ENCODE measurements around the gene RAB14. TPM values are rescaled to one million over a fixed set of nuclear protein-coding genes. Genes with fewer than 3 reads are reported as not detected.

Gene RAB14
- total RNA-seq = 78.6 TPM
- polyA plus RNA-seq (ENCODE audit: insufficient read depth, low read depth, low replicate concordance) = 48.0 TPM
- long read RNA-seq, donor 1, full-length matches to known transcripts = 30 of 333 reads
- long read RNA-seq, donor 1, partial matches to known transcripts = 263 of 333 reads
- long read RNA-seq, donor 1, other reads (novel, unspliced or antisense) = 40 of 333 reads
- long read RNA-seq, donor 2, full-length matches to known transcripts = 35 of 35 reads
- long read RNA-seq, donor 2, partial matches to known transcripts = 0 of 35 reads
- long read RNA-seq, donor 2, other reads (novel, unspliced or antisense) = 0 of 35 reads
- long read RNA-seq, donor 3, full-length matches to known transcripts = 40 of 439 reads
- long read RNA-seq, donor 3, partial matches to known transcripts = 344 of 439 reads
- long read RNA-seq, donor 3, other reads (novel, unspliced or antisense) = 55 of 439 reads
- long read RNA-seq, donor 4, full-length matches to known transcripts = 37 of 316 reads
- long read RNA-seq, donor 4, partial matches to known transcripts = 232 of 316 reads
- long read RNA-seq, donor 4, other reads (novel, unspliced or antisense) = 47 of 316 reads
- long read RNA-seq, donor 5, full-length matches to known transcripts = 3 of 3 reads
- long read RNA-seq, donor 5, partial matches to known transcripts = 0 of 3 reads
- long read RNA-seq, donor 5, other reads (novel, unspliced or antisense) = 0 of 3 reads
- long read RNA-seq, donor 6, full-length matches to known transcripts = 6 of 6 reads
- long read RNA-seq, donor 6, partial matches to known transcripts = 0 of 6 reads
- long read RNA-seq, donor 6, other reads (novel, unspliced or antisense) = 0 of 6 reads
- long read RNA-seq, donor 7, full-length matches to known transcripts = 67 of 84 reads
- long read RNA-seq, donor 7, partial matches to known transcripts = 7 of 84 reads
- long read RNA-seq, donor 7, other reads (novel, unspliced or antisense) = 10 of 84 reads
- long read RNA-seq, donor 8, full-length matches to known transcripts = 23 of 272 reads
- long read RNA-seq, donor 8, partial matches to known transcripts = 218 of 272 reads
- long read RNA-seq, donor 8, other reads (novel, unspliced or antisense) = 31 of 272 reads
- long read RNA-seq, donor 9, full-length matches to known transcripts = 14 of 14 reads
- long read RNA-seq, donor 9, partial matches to known transcripts = 0 of 14 reads
- long read RNA-seq, donor 9, other reads (novel, unspliced or antisense) = 0 of 14 reads
- long read RNA-seq, donor 10, full-length matches to known transcripts = 38 of 186 reads
- long read RNA-seq, donor 10, partial matches to known transcripts = 117 of 186 reads
- long read RNA-seq, donor 10, other reads (novel, unspliced or antisense) = 31 of 186 reads

- Histone ChIP-seq H3K9ac (ENCODE audit: low read length in 3 of 3) (peak within 1 kb of the TSS; percentile 77 to 89 (median 86)), H3K27me3 (ENCODE audit: control insufficient read depth, insufficient read depth, low read length) (no peaks in the 10 kb centered on the region), H3K9me3 (ENCODE audit: control insufficient read depth in 2 of 3, insufficient read depth in 1 of 3, low read length in 3 of 3) (no peaks in the 10 kb centered on the region), H3K36me3 (ENCODE audit: control insufficient read depth in 2 of 3, insufficient read depth in 3 of 3, low read length in 3 of 3) (no peaks in the 10 kb centered on the region), H3K4me3 (ENCODE audit: low read length in 3 of 3) (peak within 1 kb of the TSS; percentile 82 to 87 (median 83)), H3K4me1 (ENCODE audit: control insufficient read depth in 2 of 3, insufficient read depth in 2 of 3, low read depth in 1 of 3, low read length in 3 of 3) (peaks cover 0 to 33% (median 18%) of the 10 kb centered on the region in 3 donors), H3K27ac (ENCODE audit: low read depth in 2 of 2, low read length in 2 of 2) (peak within 1 kb of the TSS; percentile 93 to 97)
- FAIRE-seq (peak; percentile 76), DNase-seq (peak; percentile 99 to 100 (median 100))
- peak; percentile 53 for TF ChIP-seq CTCF (IDR thresholded peaks at IDR 0.05; ENCODE audit: borderline replicate concordance, extremely low read depth, insufficient read depth)
- intact Hi-C loops (cut with DNase I) = no loop called here
Observed at GRCh38 chr9:121201738-121202533, at the start of gene RAB14. TSS of gene RAB14 (minus strand) at chr9:121201869. CDS start at chr9:121193412, 8,457 bp downstream.

DNA sequence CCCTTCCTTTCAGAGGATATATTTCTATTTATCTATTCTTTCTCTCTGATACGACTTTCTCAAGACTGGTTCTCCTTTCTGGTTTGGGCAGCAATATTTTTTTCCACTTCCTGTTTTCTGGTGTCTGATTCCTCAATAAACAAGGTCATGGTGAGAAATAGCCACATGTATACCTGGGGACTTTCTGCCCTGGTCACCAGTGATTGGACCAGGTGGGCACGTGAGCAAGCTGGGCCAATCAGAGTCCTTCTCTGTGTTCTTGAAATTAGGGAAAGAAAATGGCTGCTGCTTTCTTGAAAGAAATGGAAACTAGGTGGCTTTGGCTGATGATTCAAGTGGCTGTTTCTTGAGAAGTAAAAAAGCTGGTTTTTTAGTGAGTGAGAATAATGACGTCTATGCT, 47.9 kb upstream of the RAB14 start:
- Histone ChIP-seq H3K9me3 (ENCODE audit: control insufficient read depth in 2 of 3, insufficient read depth in 1 of 3, low read length in 3 of 3) (peaks cover 0 to under 1% (median 0%) of the 10 kb centered on the region in 3 donors), H3K27me3 (ENCODE audit: control insufficient read depth, insufficient read depth, low read length) (no peaks in the 10 kb centered on the region), H3K4me1 (ENCODE audit: control insufficient read depth in 2 of 3, insufficient read depth in 2 of 3, low read depth in 1 of 3, low read length in 3 of 3) (no peaks in the 10 kb centered on the region), H3K4me3 (ENCODE audit: low read length in 3 of 3) (no peak overlapping the region), H3K9ac (ENCODE audit: low read length in 3 of 3) (no peak overlapping the region), H3K27ac (ENCODE audit: low read depth in 2 of 2, low read length in 2 of 2) (no peak overlapping the region), H3K36me3 (ENCODE audit: control insufficient read depth in 2 of 3, insufficient read depth in 3 of 3, low read length in 3 of 3) (no peaks in the 10 kb centered on the region)
- FAIRE-seq (no peak), DNase-seq (no peak)
- intact Hi-C loops (cut with DNase I) = no loop called here
- no peak for TF ChIP-seq CTCF (IDR thresholded peaks at IDR 0.05; ENCODE audit: borderline replicate concordance, extremely low read depth, insufficient read depth)

All from kidney (tissue), 22 donors.